H9 (cell line): Measurements from ENCODE around the gene FAM222B. TPM values are rescaled to one million over a fixed set of nuclear protein-coding genes. Genes with fewer than 3 reads are reported as not detected.

Experiments
- DNase-seq: peaks from one replicate; pipeline ENCODE4 v3.0.0-alpha.2; 2017
- H2AFZ ChIP-seq: one replicate; pipeline ENCODE4 v1.6.1; 2013; ENCODE audit warnings: mild to moderate bottlenecking, low read length, control low read depth, moderate library complexity
- H2AK5ac ChIP-seq: 2 replicates; pipeline ENCODE4 v1.6.1; 2013; ENCODE audit warnings: low read length, control low read depth, mixed read lengths; ENCODE audit not compliant: insufficient read length
- H2BK120ac ChIP-seq: one replicate; pipeline ENCODE4 v1.6.1; 2013; ENCODE audit warnings: low read depth, mild to moderate bottlenecking, low read length, control low read depth, inconsistent platforms; ENCODE audit not compliant: poor library complexity, severe bottlenecking
- H2BK12ac ChIP-seq: 2 replicates; pipeline ENCODE4 v1.6.1; 2013; ENCODE audit warnings: low read length, control low read depth, mixed read lengths, low read depth; ENCODE audit not compliant: insufficient read length
- H2BK15ac ChIP-seq: 2 replicates; pipeline ENCODE4 v1.6.1; 2013; ENCODE audit warnings: low read depth, low read length, control low read depth
- H2BK20ac ChIP-seq: one replicate; pipeline ENCODE4 v1.6.1; 2013; ENCODE audit warnings: low read depth, mild to moderate bottlenecking, low read length, control low read depth, inconsistent platforms; ENCODE audit not compliant: poor library complexity, severe bottlenecking
- H2BK5ac ChIP-seq: 2 replicates; pipeline ENCODE4 v1.6.1; 2013; ENCODE audit warnings: low read length, control low read depth, mixed read lengths; ENCODE audit not compliant: insufficient read length
- H3K14ac ChIP-seq: 2 replicates; pipeline ENCODE4 v1.6.1; 2013; ENCODE audit warnings: low read length, control low read depth; ENCODE audit not compliant: insufficient read depth
- H3K18ac ChIP-seq: 2 replicates; pipeline ENCODE4 v1.6.1; 2013; ENCODE audit warnings: low read depth, mild to moderate bottlenecking, mixed read lengths, low read length, control low read depth; ENCODE audit not compliant: insufficient read length
- H3K23ac ChIP-seq: 2 replicates; pipeline ENCODE4 v1.6.1; 2013; ENCODE audit warnings: low read length, control low read depth, mixed read lengths, low read depth; ENCODE audit not compliant: insufficient read length
- H3K23me2 ChIP-seq: 2 replicates; pipeline ENCODE4 v1.6.1; 2013; ENCODE audit warnings: low read depth, mild to moderate bottlenecking, mixed read lengths, low read length, control low read depth; ENCODE audit not compliant: insufficient read length, poor library complexity, severe bottlenecking
- H3K27ac ChIP-seq: 2 replicates; pipeline ENCODE4 v1.5.1; 2013; ENCODE audit warnings: low read length, control low read depth, mixed read lengths, low read depth; ENCODE audit not compliant: insufficient read length
- H3K27me3 ChIP-seq: 2 replicates; pipeline ENCODE4 v1.6.1; 2013; ENCODE audit warnings: low read length, control low read depth, inconsistent platforms; ENCODE audit not compliant: insufficient read depth
- H3K4ac ChIP-seq: 2 replicates; pipeline ENCODE4 v1.6.1; 2013; ENCODE audit warnings: low read depth, mild to moderate bottlenecking, control low read depth, inconsistent platforms, low read length, moderate library complexity
- H3K4me1 ChIP-seq: 2 replicates; pipeline ENCODE4 v1.6.1; 2013; ENCODE audit warnings: low read length, control low read depth, inconsistent platforms; ENCODE audit not compliant: insufficient read depth
- H3K4me2 ChIP-seq: 2 replicates; pipeline ENCODE4 v1.6.1; 2013; ENCODE audit warnings: low read length, control low read depth, mixed read lengths; ENCODE audit not compliant: insufficient read length, insufficient read depth
- H3K56ac ChIP-seq: 2 replicates; pipeline ENCODE4 v1.6.1; 2013; ENCODE audit warnings: low read depth, mild to moderate bottlenecking, mixed read lengths, low read length, control low read depth; ENCODE audit not compliant: insufficient read length
- H3K79me1 ChIP-seq: 2 replicates; pipeline ENCODE4 v1.6.1; 2013; ENCODE audit warnings: low read depth, mild to moderate bottlenecking, moderate library complexity, low read length, control low read depth, inconsistent platforms; ENCODE audit not compliant: insufficient read depth, poor library complexity, severe bottlenecking
- H3K79me2 ChIP-seq: 2 replicates; pipeline ENCODE4 v1.6.1; 2013; ENCODE audit warnings: low read length, control low read depth, inconsistent platforms; ENCODE audit not compliant: insufficient read depth
- H3K9ac ChIP-seq: 2 replicates; pipeline ENCODE4 v1.6.1; 2013; ENCODE audit warnings: low read length, control low read depth, mixed read lengths; ENCODE audit not compliant: insufficient read length; ENCODE audit errors: extremely low read depth
- H3K9me3 ChIP-seq: one replicate; pipeline ENCODE4 v1.6.1; 2013; ENCODE audit warnings: low read depth, low read length, inconsistent platforms; ENCODE audit not compliant: control insufficient read depth
- H3T11ph ChIP-seq: one replicate; pipeline ENCODE4 v1.6.1; 2013; ENCODE audit warnings: mild to moderate bottlenecking, low read length, control low read depth, inconsistent platforms
- H4K20me1 ChIP-seq: one replicate; pipeline ENCODE4 v1.6.1; 2013; ENCODE audit not compliant: control insufficient read depth, insufficient read length, insufficient read depth
- H4K5ac ChIP-seq: 2 replicates; pipeline ENCODE4 v1.6.1; 2013; ENCODE audit warnings: low read depth, mild to moderate bottlenecking, mixed read lengths, low read length, control low read depth; ENCODE audit not compliant: insufficient read length
- H4K8ac ChIP-seq: replicated peaks from 2 replicates; pipeline ENCODE4 v1.6.1; 2013; ENCODE audit warnings: low read length, control low read depth, mixed read lengths, low read depth; ENCODE audit not compliant: insufficient read length
- H4K91ac ChIP-seq: 2 replicates; pipeline ENCODE4 v1.6.1; 2013; ENCODE audit warnings: low read depth, mild to moderate bottlenecking, moderate library complexity, mixed read lengths, low read length, control low read depth; ENCODE audit not compliant: insufficient read length
- H3K27ac Mint-ChIP-seq, 3 experiments: 2 replicates in 2 of 3; 3 replicates in 1 of 3; pipeline ENCODE4 v1.8.0; 2020 to 2021; ENCODE audit warnings: mixed read lengths in 3 of 3, mild to moderate bottlenecking in 1 of 3, moderate library complexity in 1 of 3
- H3K27me3 Mint-ChIP-seq: 2 replicates; pipeline ENCODE4 v1.8.0; 2021; ENCODE audit warnings: low read depth, mild to moderate bottlenecking, moderate library complexity, mixed read lengths
- H3K36me3 Mint-ChIP-seq, 3 experiments: 2 replicates in 2 of 3; 3 replicates in 1 of 3; pipeline ENCODE4 v1.8.0; 2020 to 2021; ENCODE audit warnings: low read depth in 3 of 3, mixed read lengths in 3 of 3; ENCODE audit not compliant: insufficient read depth in 1 of 3
- H3K4me1 Mint-ChIP-seq, 2 experiments: 2 replicates each; pipeline ENCODE4 v1.8.0; 2020; ENCODE audit warnings: mixed read lengths in 2 of 2
- H3K4me3 Mint-ChIP-seq, 2 experiments: 2 replicates in 1 of 2; 3 replicates in 1 of 2; pipeline ENCODE4 v1.8.0; 2020 to 2021; ENCODE audit warnings: mild to moderate bottlenecking in 2 of 2, mixed read lengths in 2 of 2, moderate library complexity in 1 of 2
- H3K9me3 Mint-ChIP-seq, 2 experiments: 2 replicates in 1 of 2; 3 replicates in 1 of 2; pipeline ENCODE4 v1.8.0; 2020; ENCODE audit warnings: mild to moderate bottlenecking in 2 of 2, mixed read lengths in 2 of 2, moderate library complexity in 1 of 2
- WGBS: extraction: QIAGEN DNeasy Blood & Tissue Kit; methylation state at CpG from one replicate; pipeline ENCODE4 v1.1.7; 2013; ENCODE audit warnings: missing lambda C conversion rate, low lambda C conversion rate, mixed read lengths; ENCODE audit not compliant: insufficient read length; ENCODE audit errors: extremely low coverage; 5-methylcytosine and 5-hydroxymethylcytosine counted together
- total RNA-seq: library from RNA; stranded (reverse); gene quantifications from 2 replicates; pipeline ENCODE4 v1.2.1, GENCODE V29; 2021
- TF ChIP-seq, protein P1 (sequence below): fragments of 200-600 bp; sonication (generic); conservative IDR thresholded peaks from 3 replicates; pipeline ENCODE4 v1.8.0; 2021; ENCODE audit warnings: antibody characterized with exemption, mild to moderate bottlenecking

FAM222B gene
- total RNA-seq, 1 experiment from 2014 or later, result 76.1 TPM

DNA sequence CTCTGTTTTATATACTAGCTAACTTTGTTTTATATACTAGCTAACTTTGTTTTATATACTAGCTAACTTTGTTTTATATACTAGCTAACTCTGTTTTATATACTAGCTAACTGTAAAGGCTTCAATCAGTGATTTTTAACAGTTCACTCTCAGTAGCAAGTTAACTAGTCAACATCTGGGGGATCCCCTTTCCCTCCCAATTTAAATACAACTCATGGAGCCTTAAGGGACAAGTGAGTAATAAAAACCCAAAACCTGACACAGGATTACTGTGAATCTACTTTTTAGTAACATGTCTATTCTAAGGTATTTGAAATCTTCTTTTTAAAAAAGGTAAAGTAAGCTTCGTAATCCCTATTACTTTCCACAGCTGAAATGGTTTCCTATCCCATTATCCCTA is 32.2 kb downstream of the FAM222B start:
- peaks cover 39 to 46% of the 10 kb centered on the region in 2 experiments for H3K4me1 Mint-ChIP-seq
- Histone ChIP-seq H3K9me3 (no peaks in the 10 kb centered on the region), H3K79me1 (peaks cover 9% of the 10 kb centered on the region), H3K79me2 (peaks cover 26% of the 10 kb centered on the region; the same call in 1 of the 2 replicates), H2BK5ac (no peak overlapping the region), H4K8ac (no peak overlapping the region), H3K4ac (no peak overlapping the region), H3K27me3 (no peaks in the 10 kb centered on the region), H3K14ac (no peak overlapping the region), H3K18ac (no peak overlapping the region), H3K9ac (no peak overlapping the region), H2BK120ac (no peak overlapping the region), H2BK20ac (no peak overlapping the region), H4K91ac (no peak overlapping the region), H3K4me1 (peaks cover 7% of the 10 kb centered on the region; the same call in 1 of the 2 replicates), H2AK5ac (no peak overlapping the region), H2BK15ac (no peak overlapping the region), H3K23ac (no peak overlapping the region), H3T11ph (no peak overlapping the region), H4K5ac (no peak overlapping the region), H2AFZ (no peak overlapping the region), H3K27ac (no peak overlapping the region), H2BK12ac (no peak overlapping the region), H3K4me2 (no peak overlapping the region), H3K56ac (no peak overlapping the region), H4K20me1 (no peaks in the 10 kb centered on the region), H3K23me2 (peaks cover 7% of the 10 kb centered on the region)
- TF ChIP-seq, protein P1, sequence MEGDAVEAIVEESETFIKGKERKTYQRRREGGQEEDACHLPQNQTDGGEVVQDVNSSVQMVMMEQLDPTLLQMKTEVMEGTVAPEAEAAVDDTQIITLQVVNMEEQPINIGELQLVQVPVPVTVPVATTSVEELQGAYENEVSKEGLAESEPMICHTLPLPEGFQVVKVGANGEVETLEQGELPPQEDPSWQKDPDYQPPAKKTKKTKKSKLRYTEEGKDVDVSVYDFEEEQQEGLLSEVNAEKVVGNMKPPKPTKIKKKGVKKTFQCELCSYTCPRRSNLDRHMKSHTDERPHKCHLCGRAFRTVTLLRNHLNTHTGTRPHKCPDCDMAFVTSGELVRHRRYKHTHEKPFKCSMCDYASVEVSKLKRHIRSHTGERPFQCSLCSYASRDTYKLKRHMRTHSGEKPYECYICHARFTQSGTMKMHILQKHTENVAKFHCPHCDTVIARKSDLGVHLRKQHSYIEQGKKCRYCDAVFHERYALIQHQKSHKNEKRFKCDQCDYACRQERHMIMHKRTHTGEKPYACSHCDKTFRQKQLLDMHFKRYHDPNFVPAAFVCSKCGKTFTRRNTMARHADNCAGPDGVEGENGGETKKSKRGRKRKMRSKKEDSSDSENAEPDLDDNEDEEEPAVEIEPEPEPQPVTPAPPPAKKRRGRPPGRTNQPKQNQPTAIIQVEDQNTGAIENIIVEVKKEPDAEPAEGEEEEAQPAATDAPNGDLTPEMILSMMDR, result no peak
- DNase-seq, result no peak
- H3K4me3 Mint-ChIP-seq, result peak overlapping the region; percentile 83 to 94
- no peaks in the 10 kb centered on the region for H3K27me3 Mint-ChIP-seq
- peak overlapping the region in 1 of 3 experiments; percentile 84; a peak in 1 of 7 replicates for H3K27ac Mint-ChIP-seq
- no peaks in the 10 kb centered on the region for H3K9me3 Mint-ChIP-seq
- H3K36me3 Mint-ChIP-seq, result peaks cover 7 to 16% (median 16%) of the 10 kb centered on the region in 3 experiments; a peak in 6 of 7 replicates
- no CpG with 5 or more reads among the region's 1 CpG for WGBS
